ENCODE results near the gene KREMEN1.

DNA sequence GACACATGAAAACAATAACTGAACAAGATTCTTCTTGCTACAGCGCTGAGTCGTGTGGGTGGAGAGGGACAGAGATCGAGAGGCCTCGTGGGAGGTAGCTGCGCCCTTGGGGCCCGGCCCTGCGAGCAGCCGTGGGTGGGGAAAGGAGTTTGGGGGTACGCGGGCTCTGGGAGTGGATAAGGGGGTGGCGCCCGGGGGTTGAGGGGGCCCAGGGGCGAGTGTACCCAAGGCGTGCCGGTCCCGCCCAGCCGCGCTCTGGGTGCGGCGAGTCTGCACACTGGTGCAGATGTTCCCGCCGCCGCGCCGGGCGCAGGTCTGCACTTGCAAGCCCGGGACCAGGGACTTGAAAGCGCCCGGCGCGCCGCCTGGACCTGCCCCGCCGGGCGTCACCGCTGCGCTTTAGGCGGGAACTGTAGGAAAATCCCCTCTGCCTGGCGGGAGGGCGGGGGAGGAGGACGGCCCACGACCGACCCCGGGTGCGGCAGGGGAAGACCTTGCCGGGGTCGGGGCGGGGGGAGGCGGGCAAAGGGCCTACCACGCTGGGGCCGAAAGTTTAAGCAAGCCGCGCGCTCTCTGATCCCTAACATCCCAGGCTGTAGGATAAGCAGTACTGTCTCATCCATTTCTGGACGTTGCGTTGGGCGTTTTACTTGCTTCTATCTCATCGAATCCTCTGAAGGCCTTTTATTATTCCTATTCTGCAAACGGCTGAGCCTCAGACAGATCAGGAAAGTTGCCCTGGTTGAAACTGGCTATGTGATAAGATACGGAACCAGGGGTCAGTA is 1.4 kb upstream of the KREMEN1 start:
- TF ChIP-seq RCOR1 (IDR thresholded peaks at IDR 0.05; ENCODE audit: low read length) (no peak), POLR2AphosphoS5 (IDR thresholded peaks at IDR 0.05; ENCODE audit: low read depth, low read length) (no peak), FOSL2 (IDR thresholded peaks at IDR 0.05; ENCODE audit: borderline replicate concordance, low read depth) (no peak)
- TF ChIP-seq, protein P1, sequence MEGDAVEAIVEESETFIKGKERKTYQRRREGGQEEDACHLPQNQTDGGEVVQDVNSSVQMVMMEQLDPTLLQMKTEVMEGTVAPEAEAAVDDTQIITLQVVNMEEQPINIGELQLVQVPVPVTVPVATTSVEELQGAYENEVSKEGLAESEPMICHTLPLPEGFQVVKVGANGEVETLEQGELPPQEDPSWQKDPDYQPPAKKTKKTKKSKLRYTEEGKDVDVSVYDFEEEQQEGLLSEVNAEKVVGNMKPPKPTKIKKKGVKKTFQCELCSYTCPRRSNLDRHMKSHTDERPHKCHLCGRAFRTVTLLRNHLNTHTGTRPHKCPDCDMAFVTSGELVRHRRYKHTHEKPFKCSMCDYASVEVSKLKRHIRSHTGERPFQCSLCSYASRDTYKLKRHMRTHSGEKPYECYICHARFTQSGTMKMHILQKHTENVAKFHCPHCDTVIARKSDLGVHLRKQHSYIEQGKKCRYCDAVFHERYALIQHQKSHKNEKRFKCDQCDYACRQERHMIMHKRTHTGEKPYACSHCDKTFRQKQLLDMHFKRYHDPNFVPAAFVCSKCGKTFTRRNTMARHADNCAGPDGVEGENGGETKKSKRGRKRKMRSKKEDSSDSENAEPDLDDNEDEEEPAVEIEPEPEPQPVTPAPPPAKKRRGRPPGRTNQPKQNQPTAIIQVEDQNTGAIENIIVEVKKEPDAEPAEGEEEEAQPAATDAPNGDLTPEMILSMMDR (IDR thresholded peaks at IDR 0.05), result no peak
